GM21360 (cell line): Measurements from ENCODE around the gene SLC47A1.
"Not testable (repeated sequence)": the region's sequence is repeated elsewhere in the genome, so short reads cannot be mapped to it uniquely, and the experiment has no call there.

ENCODE experiments used
- ATAC-seq: cut with Tn5 transposase; IDR thresholded peaks from one replicate; pipeline ENCODE4 v1.9.1; 2021; ENCODE audit warnings: mild to moderate bottlenecking, moderate library complexity; ENCODE audit not compliant: unreplicated experiment

SLC47A1 gene

DNA sequence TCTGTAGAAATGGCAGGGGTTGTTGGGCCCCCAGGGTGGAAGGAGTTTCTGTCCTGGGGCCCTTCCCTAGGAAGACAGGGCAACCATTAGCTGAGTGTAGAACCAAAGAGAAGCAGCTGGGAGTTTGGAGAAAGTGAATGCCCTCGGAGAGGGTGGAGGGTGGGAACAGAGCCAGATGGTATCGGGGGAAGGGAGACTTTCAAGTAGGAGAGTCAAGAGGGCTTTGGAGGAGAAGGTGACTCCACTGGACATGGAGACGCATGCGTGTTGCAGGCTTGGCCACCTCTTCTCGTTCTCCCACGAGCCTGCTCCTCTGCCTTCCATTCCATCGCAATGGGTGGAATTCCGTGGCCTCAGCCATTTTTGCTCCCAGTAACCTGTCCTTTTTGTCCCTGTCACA, 19.4 kb downstream of the SLC47A1 start:
- ATAC-seq = no peak

- no peak for ATAC-seq
Observed at GRCh38 chr17:19554393-19554792, 20.7 kb downstream of the SLC47A1 start.

- ATAC-seq = no peak
Observed at GRCh38 chr17:19555746-19556145, 22.1 kb downstream of the SLC47A1 start.

GRCh38 chr17:19558946-19559345, 25.3 kb downstream of the SLC47A1 start:
- ATAC-seq = no peak

GRCh38 chr17:19561697-19562318, 28.2 kb downstream of the SLC47A1 start:
- ATAC-seq = no peak

DNA sequence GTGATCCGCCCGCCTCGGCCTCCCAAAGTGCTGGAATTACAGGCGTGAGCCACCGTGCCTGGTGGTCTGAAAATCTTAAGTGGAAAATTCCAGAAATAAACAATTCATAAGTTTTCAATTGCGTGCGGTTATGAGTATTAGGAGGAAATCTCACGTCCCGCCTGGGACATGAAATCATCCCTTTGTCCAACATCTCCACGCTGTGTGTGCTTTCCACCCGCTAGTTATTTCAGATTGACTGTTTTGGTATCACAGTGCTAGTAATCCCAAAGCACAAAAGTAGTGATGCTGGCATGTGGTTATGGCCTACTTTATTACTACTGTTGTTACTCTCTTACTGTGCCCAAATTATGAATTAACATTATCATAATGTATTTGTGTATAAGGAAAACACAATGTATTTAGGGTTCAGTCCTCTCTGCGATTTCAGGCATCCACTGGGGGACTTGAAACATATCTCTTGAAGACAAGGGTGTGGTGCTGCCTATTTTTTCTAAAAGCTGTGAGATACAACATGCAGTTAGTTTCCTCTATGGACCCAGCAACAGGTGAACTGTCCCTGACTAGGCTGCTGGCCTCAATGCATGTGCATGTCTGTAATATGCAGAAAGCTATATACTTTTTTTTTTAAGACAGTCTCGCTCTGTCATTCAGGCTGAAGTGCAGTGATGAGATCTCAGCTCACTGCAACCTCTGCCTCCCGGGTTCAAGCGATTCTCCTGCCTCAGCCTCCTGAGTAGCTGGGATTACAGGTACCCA, 32.3 kb downstream of the SLC47A1 start:
- ATAC-seq = no peak

- ATAC-seq = no peak
Observed at GRCh38 chr17:19567216-19568015, 33.8 kb downstream of the SLC47A1 start.

- no peak for ATAC-seq
Observed at GRCh38 chr17:19568016-19568350, 34.3 kb downstream of the SLC47A1 start.

GRCh38 chr17:19569785-19570543, 36.3 kb downstream of the SLC47A1 start:
- ATAC-seq = no peak

DNA sequence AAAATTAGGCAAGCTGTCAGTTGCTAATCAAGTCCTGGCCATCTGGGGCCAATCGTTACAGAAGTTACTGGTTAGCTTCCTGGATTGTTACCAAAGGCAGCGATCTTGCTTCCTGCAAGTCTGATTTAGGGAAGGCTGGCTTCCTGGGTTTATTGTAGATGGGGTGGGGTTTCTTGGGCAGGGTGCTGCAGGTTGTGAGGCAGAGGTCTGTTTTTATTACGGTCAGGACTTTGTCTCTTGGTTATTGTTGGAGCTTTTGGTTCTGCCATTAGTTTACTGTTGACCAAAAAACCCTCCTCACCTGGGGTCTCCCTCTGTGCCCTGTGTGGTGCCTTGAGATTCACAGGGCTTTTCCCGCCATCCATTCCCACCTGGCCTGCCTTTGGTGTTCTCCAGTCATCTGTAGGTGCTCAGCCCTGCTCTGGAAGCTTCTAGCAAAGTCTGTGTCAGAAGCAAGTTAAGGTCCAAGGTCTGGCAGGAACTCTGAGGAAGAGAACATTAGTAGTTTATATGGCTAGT, 36.9 kb downstream of the SLC47A1 start:
- no peak for ATAC-seq

DNA sequence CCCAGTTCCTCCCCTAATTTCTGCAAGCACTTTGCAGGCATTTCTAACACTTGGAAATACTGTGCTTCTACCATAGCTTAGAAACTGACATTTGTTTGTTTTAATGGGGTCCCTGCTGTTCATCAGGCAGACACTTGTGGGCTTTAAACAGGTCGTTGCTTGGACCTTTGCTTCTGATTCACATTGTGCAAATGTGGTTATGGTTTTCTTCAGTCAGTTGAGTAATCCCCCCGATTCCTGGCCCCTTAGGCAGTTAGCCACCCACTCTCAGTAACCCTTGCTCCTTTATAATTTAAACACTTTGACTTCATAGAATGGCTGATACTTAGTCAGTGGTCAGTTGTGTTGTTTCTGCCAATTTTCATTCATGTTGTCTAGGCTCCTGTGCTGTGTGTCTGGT, 39.4 kb downstream of the SLC47A1 start:
- no peak for ATAC-seq

GRCh38 chr17:19574956-19575355, 41.3 kb downstream of the SLC47A1 start:
- ATAC-seq = no peak

DNA sequence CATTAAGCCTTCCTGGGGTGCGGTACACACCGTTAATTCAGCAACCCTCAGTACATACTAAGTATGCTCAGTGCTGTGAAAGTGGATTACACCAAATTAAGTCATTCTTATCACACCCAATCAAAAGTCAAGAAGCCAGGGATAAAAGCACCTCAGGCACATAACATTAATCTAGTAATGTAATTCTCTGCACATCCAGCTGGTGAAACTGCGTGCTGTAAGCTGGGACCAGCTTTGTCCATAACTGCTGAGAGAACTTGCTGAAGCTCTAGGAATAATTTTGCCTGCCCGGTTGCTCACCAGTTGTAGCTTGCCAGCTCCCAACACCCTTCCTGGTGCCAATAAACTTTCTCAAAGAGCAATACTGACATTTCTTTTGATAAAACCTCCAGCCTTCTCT, 44.9 kb downstream of the SLC47A1 start:
- ATAC-seq = no peak

DNA sequence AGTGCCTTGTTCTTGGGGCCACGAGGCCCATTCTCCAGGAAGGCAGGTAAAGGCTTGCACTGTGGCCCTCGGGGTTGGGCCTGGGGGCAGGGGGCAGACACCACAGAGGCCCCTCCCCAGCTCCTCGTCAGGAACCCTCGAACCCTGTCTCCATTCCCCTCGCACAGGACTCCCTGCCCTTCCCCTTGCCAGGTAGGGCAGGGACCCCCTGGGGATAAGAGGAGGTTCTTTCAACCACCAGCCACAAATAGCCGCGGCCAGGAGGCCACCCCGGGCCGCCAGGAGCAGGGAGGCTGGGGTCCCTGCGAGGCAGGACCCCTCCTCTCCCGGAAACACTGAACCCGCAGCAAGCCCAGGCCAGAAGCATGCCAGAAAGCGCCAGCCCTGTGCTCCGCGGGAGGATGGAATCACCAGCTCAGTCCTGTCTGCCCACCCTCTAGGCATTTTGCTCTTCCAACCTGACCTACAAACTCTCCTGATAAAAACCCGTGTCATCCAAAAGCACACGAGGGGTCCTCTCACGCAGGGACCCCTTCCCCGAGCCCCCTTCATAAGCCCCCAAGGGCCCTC, 45.6 kb downstream of the SLC47A1 start:
- no peak for ATAC-seq

DNA sequence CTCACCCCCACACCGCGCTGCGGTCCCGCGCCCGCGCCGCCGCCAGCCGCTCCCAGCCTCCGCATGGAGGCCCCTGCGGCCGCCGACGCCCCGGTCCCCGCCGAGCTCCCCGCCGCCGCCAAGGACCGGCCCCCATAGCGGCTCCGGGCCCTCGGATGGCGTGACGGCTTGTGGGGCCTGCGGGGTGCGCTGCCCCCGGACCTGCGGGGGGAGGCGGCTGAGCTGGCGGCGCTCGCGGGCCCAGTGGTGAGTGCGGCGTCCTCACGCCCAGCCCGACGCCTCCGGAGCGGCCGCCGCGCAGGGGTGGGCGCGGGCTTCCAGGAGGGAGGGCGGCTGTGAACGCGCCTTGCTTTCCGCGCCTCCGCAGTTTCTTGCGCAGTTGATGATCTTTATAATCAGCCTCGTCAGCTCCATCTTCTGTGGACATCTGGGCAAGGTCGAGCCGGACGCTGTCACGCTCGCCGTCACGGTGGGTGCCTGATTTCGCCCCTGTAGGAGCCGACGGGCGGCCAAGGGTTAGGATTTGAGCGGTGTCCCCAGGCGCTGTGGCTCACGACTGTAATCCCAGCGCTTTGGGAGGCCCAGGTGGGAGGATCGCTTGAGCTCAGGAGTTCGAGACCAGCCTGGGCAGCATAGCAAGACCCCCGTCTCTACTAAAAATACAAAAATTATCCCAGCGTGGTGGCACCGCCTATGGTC, 46.4 kb downstream of the SLC47A1 start:
- no peak for ATAC-seq

DNA sequence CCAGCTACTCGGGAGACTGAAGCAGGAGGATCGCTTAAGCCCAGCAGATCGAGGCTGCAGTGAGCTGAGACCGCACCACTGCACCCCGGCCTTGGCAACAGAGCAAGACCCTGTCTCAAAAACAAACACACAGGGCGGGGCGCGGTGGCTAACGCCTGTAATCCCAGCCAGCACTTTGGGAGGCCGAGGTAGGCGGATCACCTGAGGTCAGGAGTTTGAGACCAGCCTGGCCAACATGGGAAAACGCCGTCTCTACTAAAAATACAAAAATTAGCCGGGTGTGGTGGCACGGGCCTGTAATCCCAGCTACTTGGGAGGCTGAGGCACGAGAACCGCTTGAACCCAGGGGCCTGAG, 46.9 kb downstream of the SLC47A1 start:
- ATAC-seq = not testable (repeated sequence)

GRCh38 chr17:19582152-19582551, 48.5 kb downstream of the SLC47A1 start:
- not testable (repeated sequence) for ATAC-seq

DNA sequence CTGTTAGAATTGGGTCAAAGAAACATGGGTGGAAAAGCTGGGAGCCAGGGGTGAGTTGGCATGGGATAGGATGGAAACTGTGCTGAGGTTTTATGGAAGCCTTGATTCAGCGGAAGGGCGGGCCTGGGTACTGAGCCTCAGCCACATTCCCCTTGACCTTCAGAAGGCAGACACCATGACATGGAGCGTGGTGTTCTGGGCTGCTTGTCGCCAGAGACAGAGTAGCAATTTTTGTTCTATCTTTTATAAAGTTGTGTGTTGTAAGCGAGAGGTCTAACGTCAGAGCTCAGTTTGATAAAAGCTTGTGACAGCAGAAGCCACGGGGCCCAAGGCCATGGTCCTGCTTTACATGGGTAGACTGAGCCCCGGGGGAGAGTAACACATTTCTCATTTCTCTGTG, 50.2 kb downstream of the SLC47A1 start:
- no peak for ATAC-seq

- ATAC-seq = no peak
Observed at GRCh38 chr17:19590451-19590850, 56.8 kb downstream of the SLC47A1 start.

- no peak for ATAC-seq
Observed at GRCh38 chr17:19590912-19591551, 57.4 kb downstream of the SLC47A1 start.
